HL-60/S4 treated with phorbol 12-myristate 13-acetate at 8.2 ng/mL for 4 days and 3 days (cell line): Measurements from ENCODE around the gene SYNDIG1.

ENCODE experiments used
- in situ Hi-C: fragments of 300-500 bp; cut with MboI; formaldehyde crosslinking; loops from 2 replicates; pipeline ENCODE4 v1.15.0; 2022; ENCODE audit warnings: low sequenced_read_pairs

The SYNDIG1 gene

GRCh38 chr20:24704899-24705298, 235.5 kb downstream of the SYNDIG1 start:
- in situ Hi-C loops = no loop called here

- in situ Hi-C loops = no loop called here
Observed at GRCh38 chr20:24705486-24705885, 236.1 kb downstream of the SYNDIG1 start.

- in situ Hi-C loops = no loop called here
Observed at GRCh38 chr20:24708411-24709295, 239.2 kb downstream of the SYNDIG1 start.
